Activated naive CD4-positive, alpha-beta T cell treated with Interleukin-2 at 50 U/mL for 16 hours (primary cell): ENCODE measurements around the gene ZNF580.

Experiments used
- DNase-seq: peaks from one replicate; pipeline ENCODE4 v3.0.0-alpha.2; 2020

The ZNF580 gene

GRCh38 chr19:55606471-55606787 is 34.4 kb upstream of the ZNF580 start:
- DNase-seq, result no peak

- DNase-seq, result no peak
Observed at GRCh38 chr19:55606817-55607216, 34.0 kb upstream of the ZNF580 start.

GRCh38 chr19:55609326-55609725 is 31.5 kb upstream of the ZNF580 start:
- no peak for DNase-seq

GRCh38 chr19:55611300-55611982 is 29.4 kb upstream of the ZNF580 start:
- no peak for DNase-seq

GRCh38 chr19:55611983-55612645 is 28.7 kb upstream of the ZNF580 start:
- DNase-seq, result no peak

GRCh38 chr19:55613396-55613795 is 27.4 kb upstream of the ZNF580 start:
- no peak for DNase-seq

- no peak for DNase-seq
Observed at GRCh38 chr19:55613930-55614710, 26.7 kb upstream of the ZNF580 start.

- no peak for DNase-seq
Observed at GRCh38 chr19:55614711-55615542, 25.9 kb upstream of the ZNF580 start.

- no peak for DNase-seq
Observed at GRCh38 chr19:55615543-55616394, 25.0 kb upstream of the ZNF580 start.

- no peak for DNase-seq
Observed at GRCh38 chr19:55616395-55616875, 24.4 kb upstream of the ZNF580 start.

- DNase-seq, result no peak
Observed at GRCh38 chr19:55617426-55617825, 23.4 kb upstream of the ZNF580 start.

- no peak for DNase-seq
Observed at GRCh38 chr19:55618426-55618825, 22.4 kb upstream of the ZNF580 start.

GRCh38 chr19:55619286-55619685 is 21.5 kb upstream of the ZNF580 start:
- no peak for DNase-seq

GRCh38 chr19:55620410-55621204 is 20.2 kb upstream of the ZNF580 start:
- no peak for DNase-seq

- DNase-seq, result no peak
Observed at GRCh38 chr19:55621205-55621672, 19.6 kb upstream of the ZNF580 start.

- DNase-seq, result no peak
Observed at GRCh38 chr19:55621673-55622231, 19.1 kb upstream of the ZNF580 start.

- DNase-seq, result no peak
Observed at GRCh38 chr19:55622242-55622969, 18.4 kb upstream of the ZNF580 start.

- no peak for DNase-seq
Observed at GRCh38 chr19:55623130-55623529, 17.7 kb upstream of the ZNF580 start.

- DNase-seq, result no peak
Observed at GRCh38 chr19:55623561-55623960, 17.2 kb upstream of the ZNF580 start.
